Ishikawa (cell line): ENCODE results near the gene BUD31.

Experiments
- CREB1 ChIP-seq: IDR thresholded peaks from 2 replicates; pipeline ENCODE4 v1.6.1; 2012; ENCODE audit warnings: low read depth
- FOXM1 ChIP-seq: IDR thresholded peaks from 2 replicates; pipeline ENCODE4 v1.6.1; 2012; ENCODE audit warnings: low read depth, borderline replicate concordance
- RAD21 ChIP-seq: IDR thresholded peaks from 2 replicates; pipeline ENCODE4 v1.6.1; 2012; ENCODE audit warnings: low read depth
- TAF1 ChIP-seq: IDR thresholded peaks from 2 replicates; pipeline ENCODE4 v1.6.1; 2012; ENCODE audit warnings: low read depth, mild to moderate bottlenecking

DNA sequence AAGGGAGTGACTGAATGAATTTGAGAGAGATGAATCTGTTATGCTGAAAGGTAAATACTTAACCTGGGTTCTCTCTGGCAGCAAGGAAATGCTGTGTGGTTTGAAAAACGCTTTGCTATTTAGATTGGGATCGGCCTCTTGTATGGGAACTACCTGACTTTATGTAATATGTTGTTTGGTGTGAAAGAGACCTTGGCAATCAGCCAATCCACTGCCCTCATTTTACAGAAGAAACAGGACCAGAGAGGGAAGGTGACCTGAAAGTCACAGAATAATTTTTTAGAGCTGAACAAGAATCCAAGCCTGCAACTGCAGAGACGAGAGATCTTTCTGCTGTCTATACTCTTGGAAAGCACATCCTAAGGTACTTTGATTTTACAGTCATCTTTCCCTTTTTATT is 1.0 kb downstream of the BUD31 start:
- TF ChIP-seq FOXM1 (no peak), RAD21 (no peak), CREB1 (no peak), TAF1 (no peak)
